ACC112 (cell line): ENCODE measurements around the gene GOLGA7B.

Experiments
- H2AFZ ChIP-seq: fragments of 200-600 bp; sonication (generic); one replicate; pipeline ENCODE4 v1.6.0; 2017; ENCODE audit warnings: antibody characterized with exemption, low read length; ENCODE audit not compliant: unreplicated experiment
- H3K27ac ChIP-seq: fragments of 200-600 bp; sonication (generic); 2 replicates; pipeline ENCODE4 v1.5.1; 2014; ENCODE audit warnings: low read depth, mild to moderate bottlenecking, antibody characterized with exemption, low read length, moderate library complexity
- H3K27me3 ChIP-seq: fragments of 200-600 bp; sonication (generic); 2 replicates; pipeline ENCODE4 v1.6.1; 2014; ENCODE audit warnings: mild to moderate bottlenecking, antibody characterized with exemption, low read length, moderate library complexity, mixed read lengths; ENCODE audit not compliant: insufficient read depth
- H3K36me3 ChIP-seq: fragments of 200-600 bp; sonication (generic); 2 replicates; pipeline ENCODE4 v1.6.1; 2016; ENCODE audit warnings: mild to moderate bottlenecking, antibody characterized with exemption, low read length, moderate library complexity, mixed read lengths; ENCODE audit not compliant: insufficient read depth
- H3K4me1 ChIP-seq: fragments of 200-600 bp; sonication (generic); one replicate; pipeline ENCODE4 v1.6.1; 2016; ENCODE audit warnings: low read length, mixed read lengths; ENCODE audit not compliant: insufficient read depth, unreplicated experiment, control insufficient read depth
- H3K4me3 ChIP-seq: fragments of 200-600 bp; sonication (generic); 2 replicates; pipeline ENCODE4 v1.5.1; 2014; ENCODE audit warnings: mild to moderate bottlenecking, low read depth, low read length
- H3K79me2 ChIP-seq: fragments of 200-600 bp; sonication (generic); one replicate; pipeline ENCODE4 v1.6.0; 2016; ENCODE audit warnings: low read length; ENCODE audit not compliant: control insufficient read depth, unreplicated experiment, insufficient read depth

GOLGA7B gene

GRCh38 chr10:97880109-97880508, 30.5 kb downstream of the GOLGA7B start:
- Histone ChIP-seq H3K27ac (no peak overlapping the region), H3K79me2 (no peaks in the 10 kb centered on the region), H3K36me3 (no peaks in the 10 kb centered on the region), H3K27me3 (no peaks in the 10 kb centered on the region), H3K4me1 (peaks cover 24% of the 10 kb centered on the region), H3K4me3 (no peak overlapping the region), H2AFZ (no peak overlapping the region)

GRCh38 chr10:97882142-97883091, 32.8 kb downstream of the GOLGA7B start:
- Histone ChIP-seq H3K79me2 (no peaks in the 10 kb centered on the region), H3K27ac (peak overlapping the region; percentile 56; the same call in 1 of the 2 replicates), H3K27me3 (no peaks in the 10 kb centered on the region), H3K36me3 (no peaks in the 10 kb centered on the region), H3K4me3 (no peak overlapping the region), H2AFZ (no peak overlapping the region), H3K4me1 (peaks cover 24% of the 10 kb centered on the region)

GRCh38 chr10:97883092-97883485, 33.4 kb downstream of the GOLGA7B start:
- no peak overlapping the region for H3K4me3 ChIP-seq
- peaks cover 24% of the 10 kb centered on the region for H3K4me1 ChIP-seq
- H3K79me2 ChIP-seq = no peaks in the 10 kb centered on the region
- no peak overlapping the region for H2AFZ ChIP-seq
- H3K36me3 ChIP-seq = no peaks in the 10 kb centered on the region
- peak overlapping the region; percentile 56; the same call in 1 of the 2 replicates for H3K27ac ChIP-seq
- H3K27me3 ChIP-seq = no peaks in the 10 kb centered on the region

- no peaks in the 10 kb centered on the region for H3K36me3 ChIP-seq
- no peak overlapping the region for H2AFZ ChIP-seq
- peaks cover 38% of the 10 kb centered on the region for H3K4me1 ChIP-seq
- H3K79me2 ChIP-seq = no peaks in the 10 kb centered on the region
- H3K27me3 ChIP-seq = no peaks in the 10 kb centered on the region
- no peak overlapping the region for H3K4me3 ChIP-seq
- H3K27ac ChIP-seq = no peak overlapping the region
Observed at GRCh38 chr10:97886286-97886685, 36.6 kb downstream of the GOLGA7B start.

GRCh38 chr10:97887399-97887798, 37.8 kb downstream of the GOLGA7B start:
- Histone ChIP-seq H3K36me3 (no peaks in the 10 kb centered on the region), H3K4me3 (no peak overlapping the region), H3K27ac (no peak overlapping the region), H2AFZ (no peak overlapping the region), H3K4me1 (peaks cover 28% of the 10 kb centered on the region), H3K27me3 (no peaks in the 10 kb centered on the region), H3K79me2 (no peaks in the 10 kb centered on the region)

- H3K27me3 ChIP-seq = no peaks in the 10 kb centered on the region; the same call in 1 of the 2 replicates
- peaks cover 22% of the 10 kb centered on the region for H3K4me1 ChIP-seq
- no peak overlapping the region for H3K4me3 ChIP-seq
- H3K79me2 ChIP-seq = no peaks in the 10 kb centered on the region
- H3K27ac ChIP-seq = peak overlapping the region; percentile 73; the same call in 1 of the 2 replicates
- H3K36me3 ChIP-seq = no peaks in the 10 kb centered on the region
- H2AFZ ChIP-seq = no peak overlapping the region
Observed at GRCh38 chr10:97888134-97888533, 38.5 kb downstream of the GOLGA7B start.

- peaks cover 3% of the 10 kb centered on the region for H3K27me3 ChIP-seq
- no peak overlapping the region for H2AFZ ChIP-seq
- H3K4me3 ChIP-seq = peak overlapping the region; percentile 56; the same call in 1 of the 2 replicates
- peak overlapping the region; percentile 73 for H3K27ac ChIP-seq
- H3K79me2 ChIP-seq = no peaks in the 10 kb centered on the region
- H3K36me3 ChIP-seq = no peaks in the 10 kb centered on the region
- peaks cover 18% of the 10 kb centered on the region for H3K4me1 ChIP-seq
Observed at GRCh38 chr10:97888641-97889262, 39.1 kb downstream of the GOLGA7B start.

GRCh38 chr10:97889461-97890265, 40.0 kb downstream of the GOLGA7B start:
- Histone ChIP-seq H3K4me3 (peak overlapping the region; percentile 56; the same call in 1 of the 2 replicates), H3K79me2 (no peaks in the 10 kb centered on the region), H3K27me3 (peaks cover 10% of the 10 kb centered on the region), H3K27ac (peak overlapping the region; percentile 73), H3K4me1 (peaks cover 18% of the 10 kb centered on the region), H3K36me3 (no peaks in the 10 kb centered on the region), H2AFZ (peak overlapping the region; percentile 60)

GRCh38 chr10:97891497-97892167, 42.0 kb downstream of the GOLGA7B start:
- no peak overlapping the region for H3K4me3 ChIP-seq
- H3K36me3 ChIP-seq = no peaks in the 10 kb centered on the region
- H3K4me1 ChIP-seq = peaks cover 18% of the 10 kb centered on the region
- peaks cover 26% of the 10 kb centered on the region for H3K27me3 ChIP-seq
- no peak overlapping the region for H2AFZ ChIP-seq
- no peak overlapping the region for H3K27ac ChIP-seq
- no peaks in the 10 kb centered on the region for H3K79me2 ChIP-seq

- H3K79me2 ChIP-seq = no peaks in the 10 kb centered on the region
- H3K27me3 ChIP-seq = peaks cover 26% of the 10 kb centered on the region
- no peaks in the 10 kb centered on the region for H3K36me3 ChIP-seq
- peaks cover 18% of the 10 kb centered on the region for H3K4me1 ChIP-seq
- no peak overlapping the region for H3K4me3 ChIP-seq
- no peak overlapping the region for H3K27ac ChIP-seq
- H2AFZ ChIP-seq = no peak overlapping the region
Observed at GRCh38 chr10:97892506-97892905, 42.9 kb downstream of the GOLGA7B start.
